Neuronal stem cell (in vitro differentiated cells): ENCODE results near the gene NDC1.

ENCODE experiments used
- DNase-seq: peaks from one replicate; pipeline ENCODE4 v3.0.0-alpha.2; 2013; ENCODE audit warnings: low spot score
- H2AFZ ChIP-seq: one replicate; pipeline ENCODE4 v1.6.1; 2013; ENCODE audit warnings: mild to moderate bottlenecking, low read length, inconsistent platforms
- H2AK5ac ChIP-seq: 2 replicates; pipeline ENCODE4 v1.6.1; 2013; ENCODE audit warnings: low read depth, mild to moderate bottlenecking, inconsistent platforms, low read length, moderate library complexity, mixed read lengths
- H2BK120ac ChIP-seq: 2 replicates; pipeline ENCODE4 v1.6.1; 2013; ENCODE audit warnings: low read depth, mild to moderate bottlenecking, inconsistent platforms, low read length, moderate library complexity, mixed read lengths
- H2BK12ac ChIP-seq: one replicate; pipeline ENCODE4 v1.6.1; 2013; ENCODE audit warnings: low read length, inconsistent platforms
- H2BK15ac ChIP-seq: 2 replicates; pipeline ENCODE4 v1.6.1; 2013; ENCODE audit warnings: mild to moderate bottlenecking, low read length, inconsistent platforms, mixed read lengths
- H2BK5ac ChIP-seq: one replicate; pipeline ENCODE4 v1.6.1; 2013; ENCODE audit warnings: inconsistent platforms, mild to moderate bottlenecking, low read length, moderate library complexity
- H3K14ac ChIP-seq: one replicate; pipeline ENCODE4 v1.6.1; 2013; ENCODE audit warnings: low read length, inconsistent platforms
- H3K18ac ChIP-seq: 2 replicates; pipeline ENCODE4 v1.6.1; 2013; ENCODE audit warnings: low read length, inconsistent platforms
- H3K23ac ChIP-seq: 2 replicates; pipeline ENCODE4 v1.6.1; 2013; ENCODE audit warnings: low read depth, mild to moderate bottlenecking, mixed read lengths, low read length, inconsistent platforms; ENCODE audit not compliant: poor library complexity
- H3K27ac ChIP-seq: replicated peaks from 3 replicates; pipeline ENCODE4 v1.5.1; 2013; ENCODE audit warnings: low read length, inconsistent platforms
- H3K27me3 ChIP-seq, 3 experiments: 2 replicates each; pipeline ENCODE4 v1.6.1; 2013; ENCODE audit warnings: low read length in 3 of 3, mild to moderate bottlenecking in 2 of 3, inconsistent platforms in 1 of 3, low read depth in 1 of 3, mixed read lengths in 1 of 3, moderate library complexity in 1 of 3; ENCODE audit not compliant: control insufficient read depth in 3 of 3, insufficient read depth in 3 of 3
- H3K36me3 ChIP-seq, 2 donors: replicated peaks in 1 of 2; 2 replicates each; pipeline ENCODE4 v1.6.1; 2013; ENCODE audit warnings: low read length in 2 of 2; ENCODE audit not compliant: control insufficient read depth in 2 of 2, insufficient read depth in 2 of 2
- H3K4ac ChIP-seq: 2 replicates; pipeline ENCODE4 v1.6.1; 2013; ENCODE audit warnings: inconsistent platforms, mild to moderate bottlenecking, low read length, moderate library complexity
- H3K4me1 ChIP-seq, 2 donors: 1 replicate in 1 of 2; 2 replicates in 1 of 2; pipeline ENCODE4 v1.6.1; 2013; ENCODE audit warnings: low read length in 2 of 2, low read depth in 1 of 2; ENCODE audit not compliant: control insufficient read depth in 2 of 2, insufficient read depth in 1 of 2
- H3K4me2 ChIP-seq: one replicate; pipeline ENCODE4 v1.6.1; 2013; ENCODE audit warnings: mild to moderate bottlenecking, low read length, inconsistent platforms; ENCODE audit not compliant: insufficient read depth, poor library complexity, severe bottlenecking
- H3K4me3 ChIP-seq, 2 donors: 2 replicates each; pipeline ENCODE4 v1.5.1; 2013; ENCODE audit warnings: low read length in 2 of 2, mild to moderate bottlenecking in 2 of 2, inconsistent platforms in 1 of 2, moderate library complexity in 1 of 2
- H3K79me1 ChIP-seq: one replicate; pipeline ENCODE4 v1.6.1; 2013; ENCODE audit warnings: low read depth, mild to moderate bottlenecking, inconsistent platforms, low read length, moderate library complexity
- H3K9ac ChIP-seq: one replicate; pipeline ENCODE4 v1.6.1; 2013; ENCODE audit warnings: mild to moderate bottlenecking, low read depth, low read length, inconsistent platforms; ENCODE audit not compliant: poor library complexity
- H3K9me3 ChIP-seq, 2 donors: replicated peaks in 1 of 2; 2 replicates each; pipeline versions ENCODE3 to v1.6.1; 2013; ENCODE audit warnings: low read length in 2 of 2, mild to moderate bottlenecking in 2 of 2, inconsistent platforms in 1 of 2, low read depth in 1 of 2, mixed read lengths in 1 of 2, moderate library complexity in 1 of 2; ENCODE audit not compliant: control insufficient read depth in 2 of 2, insufficient read depth in 1 of 2
- H4K8ac ChIP-seq: one replicate; pipeline ENCODE4 v1.6.1; 2013; ENCODE audit warnings: low read depth, mild to moderate bottlenecking, inconsistent platforms, low read length, moderate library complexity
- H4K91ac ChIP-seq: one replicate; pipeline ENCODE4 v1.6.1; 2013; ENCODE audit warnings: low read length, low read depth, mild to moderate bottlenecking, inconsistent platforms; ENCODE audit not compliant: poor library complexity
- WGBS, 2 donors: extraction: QIAGEN DNeasy Blood & Tissue Kit; methylation state at CpG; one replicate each; pipeline ENCODE4 v1.1.7; 2013; ENCODE audit warnings: missing lambda C conversion rate in 2 of 2, mixed read lengths in 1 of 2; ENCODE audit not compliant: insufficient read length in 2 of 2, insufficient replicate concordance in 1 of 2; ENCODE audit errors: extremely low coverage in 2 of 2; 5-methylcytosine and 5-hydroxymethylcytosine counted together

Gene NDC1

DNA sequence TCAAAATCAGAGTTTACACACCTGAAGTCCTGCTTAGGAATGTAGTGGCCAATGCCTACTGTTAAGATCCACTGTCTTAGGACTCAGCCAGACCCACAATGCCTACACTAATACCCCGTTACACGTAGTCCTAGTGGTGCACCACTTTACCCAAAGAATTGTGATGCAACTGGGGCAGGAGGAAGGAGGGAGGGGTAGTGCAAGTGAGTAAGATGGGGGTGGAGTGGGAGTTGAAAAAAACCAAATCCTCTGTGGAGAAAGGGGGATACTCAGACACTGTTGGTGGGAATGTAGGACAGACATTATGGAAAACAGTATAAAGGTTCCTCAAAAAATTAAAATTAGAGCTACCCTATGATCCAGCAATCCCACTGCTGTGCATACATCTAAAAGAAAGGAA, 118.6 kb downstream of the NDC1 start:
- peaks cover 0 to 30% (median 0%) of the 10 kb centered on the region in 3 experiments for H3K27me3 ChIP-seq
- H3K4me1 ChIP-seq: peaks cover 0 to 5% of the 10 kb centered on the region in 2 donors
- no peak overlapping the region for H3K9ac ChIP-seq
- H2AFZ ChIP-seq: no peak overlapping the region
- no peak overlapping the region for H2BK5ac ChIP-seq
- no peak for DNase-seq
- H3K79me1 ChIP-seq: no peaks in the 10 kb centered on the region
- H3K4ac ChIP-seq: no peak overlapping the region
- H3K4me2 ChIP-seq: no peak overlapping the region
- no CpG with 5 or more reads among the region's 2 CpGs for WGBS, 2 donors
- H3K18ac ChIP-seq: no peak overlapping the region
- H2AK5ac ChIP-seq: no peak overlapping the region
- no peak overlapping the region for H3K14ac ChIP-seq
- no peak overlapping the region for H3K27ac ChIP-seq
- H3K9me3 ChIP-seq: peaks cover 0 to 1% of the 10 kb centered on the region in 2 donors
- H4K91ac ChIP-seq: no peak overlapping the region
- H2BK15ac ChIP-seq: no peak overlapping the region
- no peak overlapping the region for H3K4me3 ChIP-seq
- no peak overlapping the region for H2BK120ac ChIP-seq
- no peak overlapping the region for H4K8ac ChIP-seq
- no peak overlapping the region for H2BK12ac ChIP-seq
- H3K23ac ChIP-seq: no peak overlapping the region
- no peaks in the 10 kb centered on the region for H3K36me3 ChIP-seq

- H2BK120ac ChIP-seq: no peak overlapping the region
- H2BK12ac ChIP-seq: no peak overlapping the region
- no peaks in the 10 kb centered on the region for H3K79me1 ChIP-seq
- peaks cover 0 to 1% of the 10 kb centered on the region in 2 donors for H3K9me3 ChIP-seq
- no peak for DNase-seq
- H3K27me3 ChIP-seq: peaks cover 0 to 28% (median 0%) of the 10 kb centered on the region in 3 experiments
- H2BK5ac ChIP-seq: no peak overlapping the region
- H3K4ac ChIP-seq: no peak overlapping the region
- H3K14ac ChIP-seq: no peak overlapping the region
- H4K8ac ChIP-seq: no peak overlapping the region
- H3K36me3 ChIP-seq: no peaks in the 10 kb centered on the region
- no peak overlapping the region for H3K18ac ChIP-seq
- H3K23ac ChIP-seq: no peak overlapping the region
- H3K4me1 ChIP-seq: peaks cover 0 to 5% of the 10 kb centered on the region in 2 donors
- H3K4me3 ChIP-seq: no peak overlapping the region
- H2AFZ ChIP-seq: no peak overlapping the region
- WGBS, 2 donors: no CpG with 5 or more reads among the region's 2 CpGs
- no peak overlapping the region for H2BK15ac ChIP-seq
- no peak overlapping the region for H3K4me2 ChIP-seq
- no peak overlapping the region for H3K9ac ChIP-seq
- H2AK5ac ChIP-seq: no peak overlapping the region
- H3K27ac ChIP-seq: no peak overlapping the region
- no peak overlapping the region for H4K91ac ChIP-seq
Observed at GRCh38 chr1:53718443-53718842, 119.7 kb downstream of the NDC1 start.

GRCh38 chr1:53717025-53717804, 120.9 kb downstream of the NDC1 start:
- no peak overlapping the region for H3K9ac ChIP-seq
- H3K9me3 ChIP-seq: peaks cover 0 to 1% of the 10 kb centered on the region in 2 donors
- H3K18ac ChIP-seq: no peak overlapping the region
- DNase-seq: no peak
- no peak overlapping the region for H3K14ac ChIP-seq
- no peak overlapping the region for H2BK12ac ChIP-seq
- H3K4me2 ChIP-seq: no peak overlapping the region
- no peak overlapping the region for H3K23ac ChIP-seq
- no peaks in the 10 kb centered on the region for H3K79me1 ChIP-seq
- WGBS, 2 donors: no CpG with 5 or more reads among the region's 6 CpGs
- H4K8ac ChIP-seq: no peak overlapping the region
- no peak overlapping the region for H3K27ac ChIP-seq
- no peak overlapping the region for H2BK5ac ChIP-seq
- H4K91ac ChIP-seq: no peak overlapping the region
- peaks cover 0 to 5% of the 10 kb centered on the region in 2 donors for H3K4me1 ChIP-seq
- no peak overlapping the region for H2AK5ac ChIP-seq
- H2BK120ac ChIP-seq: no peak overlapping the region
- no peaks in the 10 kb centered on the region for H3K36me3 ChIP-seq
- H2BK15ac ChIP-seq: no peak overlapping the region
- peaks cover 0 to 30% (median 0%) of the 10 kb centered on the region in 3 experiments for H3K27me3 ChIP-seq
- H3K4ac ChIP-seq: no peak overlapping the region
- no peak overlapping the region for H2AFZ ChIP-seq
- no peak overlapping the region for H3K4me3 ChIP-seq

- DNase-seq: no peak
- no peak overlapping the region for H3K4ac ChIP-seq
- H2AK5ac ChIP-seq: no peak overlapping the region
- no peak overlapping the region for H3K18ac ChIP-seq
- no peaks in the 10 kb centered on the region for H3K36me3 ChIP-seq
- H3K27ac ChIP-seq: no peak overlapping the region
- no peak overlapping the region for H3K4me3 ChIP-seq
- no peak overlapping the region for H4K91ac ChIP-seq
- H3K4me1 ChIP-seq: peaks cover 0 to 5% of the 10 kb centered on the region in 2 donors
- H3K27me3 ChIP-seq: peaks cover 0 to 32% (median 0%) of the 10 kb centered on the region in 3 experiments
- no peak overlapping the region for H3K9ac ChIP-seq
- no peak overlapping the region for H2BK12ac ChIP-seq
- H3K9me3 ChIP-seq: peaks cover 0 to 1% of the 10 kb centered on the region in 2 donors
- H2AFZ ChIP-seq: no peak overlapping the region
- no peaks in the 10 kb centered on the region for H3K79me1 ChIP-seq
- H2BK15ac ChIP-seq: no peak overlapping the region
- no CpG with 5 or more reads among the region's 5 CpGs for WGBS, 2 donors
- no peak overlapping the region for H3K4me2 ChIP-seq
- no peak overlapping the region for H2BK120ac ChIP-seq
- H3K14ac ChIP-seq: no peak overlapping the region
- no peak overlapping the region for H3K23ac ChIP-seq
- H2BK5ac ChIP-seq: no peak overlapping the region
- H4K8ac ChIP-seq: no peak overlapping the region
Observed at GRCh38 chr1:53716150-53716549, 121.9 kb downstream of the NDC1 start.
